Fibroblast of villous mesenchyme (primary cell): ENCODE results near the gene ALPK3. TPM values are rescaled to one million over a fixed set of nuclear protein-coding genes. Genes with fewer than 3 reads are reported as not detected.

Experiments used
- DNase-seq: peaks from one replicate; pipeline ENCODE4 v3.0.0-alpha.2; 2010; ENCODE audit warnings: low read depth
- H3K4me3 ChIP-seq: 2 replicates; pipeline ENCODE4 v1.5.1; 2011; ENCODE audit warnings: low read depth, mild to moderate bottlenecking, low read length
- total RNA-seq: library from RNA; depleted of rRNA; stranded (reverse); fragments of >200 nt; gene quantifications from 2 replicates; pipeline ENCODE4 v1.2.3, GENCODE V29; 2012
- TF ChIP-seq, protein P1 (sequence below): IDR thresholded peaks from 2 replicates; pipeline ENCODE4 v1.5.1; 2012; ENCODE audit warnings: low read depth, mild to moderate bottlenecking, low read length; ENCODE audit not compliant: insufficient read depth

The ALPK3 gene
- total RNA-seq, 1 donor, result 0.86 TPM

DNA sequence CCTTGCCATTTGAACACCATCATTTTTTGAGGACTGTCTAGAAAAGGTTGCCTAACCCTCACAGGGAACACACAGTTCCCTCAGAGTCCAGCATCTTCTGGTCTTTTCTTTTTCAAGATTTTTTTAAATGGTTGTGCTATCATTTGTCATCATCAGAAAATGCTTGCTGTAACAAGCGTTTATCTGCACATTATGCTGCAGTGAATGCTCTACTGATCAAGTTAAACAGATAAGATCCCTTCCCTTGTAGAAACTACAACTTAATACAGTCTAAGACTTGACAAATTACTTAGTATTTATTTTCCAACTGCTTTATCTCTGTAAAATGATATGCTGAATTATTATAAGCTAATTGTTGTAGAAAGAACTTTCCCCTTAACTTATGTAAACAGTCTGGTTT, 11.9 kb upstream of the ALPK3 start:
- TF ChIP-seq, protein P1, sequence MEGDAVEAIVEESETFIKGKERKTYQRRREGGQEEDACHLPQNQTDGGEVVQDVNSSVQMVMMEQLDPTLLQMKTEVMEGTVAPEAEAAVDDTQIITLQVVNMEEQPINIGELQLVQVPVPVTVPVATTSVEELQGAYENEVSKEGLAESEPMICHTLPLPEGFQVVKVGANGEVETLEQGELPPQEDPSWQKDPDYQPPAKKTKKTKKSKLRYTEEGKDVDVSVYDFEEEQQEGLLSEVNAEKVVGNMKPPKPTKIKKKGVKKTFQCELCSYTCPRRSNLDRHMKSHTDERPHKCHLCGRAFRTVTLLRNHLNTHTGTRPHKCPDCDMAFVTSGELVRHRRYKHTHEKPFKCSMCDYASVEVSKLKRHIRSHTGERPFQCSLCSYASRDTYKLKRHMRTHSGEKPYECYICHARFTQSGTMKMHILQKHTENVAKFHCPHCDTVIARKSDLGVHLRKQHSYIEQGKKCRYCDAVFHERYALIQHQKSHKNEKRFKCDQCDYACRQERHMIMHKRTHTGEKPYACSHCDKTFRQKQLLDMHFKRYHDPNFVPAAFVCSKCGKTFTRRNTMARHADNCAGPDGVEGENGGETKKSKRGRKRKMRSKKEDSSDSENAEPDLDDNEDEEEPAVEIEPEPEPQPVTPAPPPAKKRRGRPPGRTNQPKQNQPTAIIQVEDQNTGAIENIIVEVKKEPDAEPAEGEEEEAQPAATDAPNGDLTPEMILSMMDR, result no peak
- no peak for DNase-seq
- no peak overlapping the region for H3K4me3 ChIP-seq

DNA sequence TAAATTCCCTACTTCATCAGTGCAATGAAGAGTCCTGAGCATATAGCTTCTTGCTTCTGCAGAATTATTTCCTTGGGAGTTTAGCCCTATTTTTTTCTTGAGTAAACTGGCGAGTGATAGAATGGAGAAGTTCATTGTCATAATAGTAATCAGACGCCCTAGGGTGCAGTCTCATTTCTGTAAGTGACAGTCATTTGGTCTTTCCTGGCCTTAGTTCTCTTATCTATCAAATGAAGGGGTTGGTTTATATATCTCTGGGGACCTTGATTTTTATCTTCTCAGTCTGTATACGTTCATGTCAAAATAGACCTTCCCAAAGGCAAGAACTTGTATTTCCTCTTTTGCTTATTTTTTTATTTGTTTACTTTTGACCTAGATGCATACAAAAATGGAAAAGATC, 9.9 kb upstream of the ALPK3 start:
- H3K4me3 ChIP-seq, result no peak overlapping the region
- DNase-seq, result no peak
- TF ChIP-seq, protein P1, result no peak

DNA sequence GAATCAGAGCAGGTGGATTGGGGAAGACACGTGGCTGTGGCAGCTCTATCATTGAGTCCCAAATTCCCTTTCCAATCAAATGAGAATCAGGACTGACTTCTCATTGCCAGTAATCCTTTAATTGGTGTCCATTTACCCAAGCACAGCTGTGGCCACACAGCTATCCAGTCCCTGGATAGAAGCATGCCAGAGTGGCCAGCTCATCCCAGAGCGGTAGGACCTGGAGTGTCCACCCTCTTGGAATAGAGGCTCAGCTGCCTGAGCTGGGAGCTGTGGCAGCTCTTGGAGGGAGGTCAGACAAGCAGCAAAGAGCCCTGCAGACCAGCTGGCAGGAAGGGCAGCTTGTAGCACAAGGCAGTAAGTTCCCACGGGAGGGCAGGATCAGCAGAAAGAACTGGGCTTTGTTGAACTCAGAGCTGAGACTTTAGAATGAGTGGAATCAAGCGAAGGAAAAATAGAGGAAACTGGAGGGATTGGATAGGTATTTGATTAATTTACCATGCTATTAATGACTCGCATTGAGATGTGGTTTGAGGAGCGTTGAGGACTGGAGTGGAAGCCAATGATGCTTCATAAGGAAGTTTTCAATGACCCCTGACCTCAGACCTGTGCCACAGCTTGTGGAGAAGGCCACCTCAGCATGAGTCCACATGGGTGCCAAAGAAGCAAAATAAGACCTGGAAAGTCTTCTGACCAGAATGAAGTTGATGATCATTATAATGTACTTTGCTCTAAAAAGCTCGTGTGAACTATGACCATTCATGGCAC, 6.9 kb upstream of the ALPK3 start:
- DNase-seq, result no peak
- H3K4me3 ChIP-seq, result no peak overlapping the region
- TF ChIP-seq, protein P1, result no peak

DNA sequence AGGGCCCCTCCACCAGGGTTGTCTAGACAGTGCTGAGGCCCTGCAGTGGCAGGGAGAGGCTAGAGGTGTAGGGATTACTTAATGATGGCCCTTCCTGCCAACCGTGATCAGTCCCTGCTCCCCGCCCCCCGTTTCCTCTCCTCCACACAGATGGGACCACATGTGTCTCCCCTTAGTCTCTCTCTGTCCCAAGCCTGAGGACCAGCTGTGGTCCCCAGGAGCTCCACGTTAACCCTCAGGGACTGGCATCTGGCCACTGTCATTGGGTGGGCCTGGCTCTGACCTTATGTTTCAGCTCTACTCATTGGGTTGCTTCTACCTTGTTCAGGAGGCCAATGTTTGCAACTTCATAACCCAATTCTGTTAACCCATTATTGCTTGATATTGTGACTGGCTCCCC, 6.0 kb upstream of the ALPK3 start:
- no peak overlapping the region for H3K4me3 ChIP-seq
- DNase-seq, result no peak
- TF ChIP-seq, protein P1, result no peak

DNA sequence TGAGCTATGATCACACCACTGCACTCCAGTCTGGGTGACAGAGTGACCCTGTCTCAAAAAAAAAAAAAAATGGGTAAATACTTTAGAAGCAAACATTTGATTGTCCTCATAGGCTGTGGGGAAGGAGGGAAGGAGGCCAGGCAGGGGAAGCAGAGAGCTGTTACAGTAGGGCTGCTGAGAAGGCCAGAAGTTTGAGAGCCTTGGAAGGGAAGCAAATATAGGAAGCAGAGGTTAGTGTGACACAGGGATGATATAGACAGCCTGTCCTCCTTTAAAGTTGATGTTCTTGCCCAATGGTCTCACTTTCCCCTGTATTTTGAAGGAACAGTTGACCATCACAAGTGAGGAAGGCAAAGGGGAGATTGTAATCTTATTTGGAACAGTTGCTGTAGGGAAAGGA, 5.3 kb upstream of the ALPK3 start:
- DNase-seq, result no peak
- TF ChIP-seq, protein P1, result no peak
- H3K4me3 ChIP-seq, result no peak overlapping the region

DNA sequence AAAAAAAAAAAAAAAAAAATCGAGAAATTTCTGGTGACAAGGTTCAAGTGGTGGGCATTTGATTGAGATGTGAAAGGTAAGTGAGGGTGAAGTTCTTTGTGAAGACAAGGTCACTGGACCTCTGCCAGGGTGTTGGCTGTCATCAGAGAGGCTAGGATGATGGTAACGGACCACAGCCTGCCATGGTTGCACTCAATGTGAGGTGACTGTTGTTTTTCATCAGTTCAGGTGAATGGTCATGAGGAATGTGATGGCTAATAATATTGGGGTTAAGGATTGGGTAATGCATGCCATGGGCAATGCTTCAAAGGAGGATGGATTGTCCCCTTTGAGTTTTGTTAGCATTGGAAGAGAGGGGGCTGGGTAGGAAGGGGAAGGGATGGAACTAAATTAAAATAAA, 4.3 kb upstream of the ALPK3 start:
- TF ChIP-seq, protein P1, result no peak
- DNase-seq, result no peak
- H3K4me3 ChIP-seq, result no peak overlapping the region

DNA sequence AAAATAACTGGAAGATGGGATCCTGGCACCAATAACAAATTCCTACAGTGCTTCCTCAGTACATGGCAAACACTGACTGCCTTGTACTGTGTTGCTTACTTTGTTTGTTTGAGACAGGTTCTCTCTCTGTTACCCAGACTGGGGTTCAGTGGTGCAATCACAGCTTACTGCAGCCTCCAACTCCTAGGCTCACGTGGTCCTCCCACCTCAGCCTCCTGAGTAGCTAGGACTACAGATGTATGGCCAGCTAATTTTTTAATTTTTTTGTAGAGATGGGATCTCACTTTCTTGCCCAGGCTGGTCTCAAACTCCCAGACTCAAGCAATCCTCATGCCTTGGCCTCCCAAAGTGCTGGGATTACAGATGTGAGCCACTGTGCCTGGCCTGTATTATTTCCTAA, 3.7 kb upstream of the ALPK3 start:
- DNase-seq, result no peak
- H3K4me3 ChIP-seq, result no peak overlapping the region
- TF ChIP-seq, protein P1, result no peak
